Stimulated activated CD4-positive, alpha-beta T cell treated with anti-CD3 and anti-CD28 coated beads, Interleukin-1b, Interleukin-23, amount 100 ng/mL, for 1 hour (primary cell): ENCODE data around the gene PROKR1.
"Not testable (repeated sequence)": the region's sequence is repeated elsewhere in the genome, so short reads cannot be mapped to it uniquely, and the experiment has no call there.

Experiments used
- DNase-seq, 2 donors: peaks; one replicate each; pipeline ENCODE4 v3.0.0-alpha.2; 2020; ENCODE audit warnings: low read depth in 2 of 2

PROKR1 gene

DNA sequence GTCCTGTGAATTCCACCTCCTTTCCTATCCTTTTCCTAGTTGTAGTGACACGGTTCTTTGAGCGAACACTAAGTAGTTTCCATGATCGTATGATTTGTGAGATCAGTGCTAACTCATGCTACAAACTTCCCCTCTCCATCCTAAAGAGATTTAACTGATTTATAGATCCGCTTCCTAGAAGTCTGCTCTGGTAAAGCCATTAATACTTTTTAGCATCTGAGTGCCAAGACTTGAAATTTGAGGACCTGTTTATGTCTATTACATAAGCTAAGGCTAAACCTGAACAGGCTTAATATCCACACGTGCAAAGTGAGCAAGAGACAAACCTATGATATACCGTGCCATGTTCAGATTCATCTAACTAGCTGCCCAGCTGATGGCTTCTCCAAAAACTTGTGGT is 14.9 kb downstream of the PROKR1 start:
- DNase-seq = no peak

DNA sequence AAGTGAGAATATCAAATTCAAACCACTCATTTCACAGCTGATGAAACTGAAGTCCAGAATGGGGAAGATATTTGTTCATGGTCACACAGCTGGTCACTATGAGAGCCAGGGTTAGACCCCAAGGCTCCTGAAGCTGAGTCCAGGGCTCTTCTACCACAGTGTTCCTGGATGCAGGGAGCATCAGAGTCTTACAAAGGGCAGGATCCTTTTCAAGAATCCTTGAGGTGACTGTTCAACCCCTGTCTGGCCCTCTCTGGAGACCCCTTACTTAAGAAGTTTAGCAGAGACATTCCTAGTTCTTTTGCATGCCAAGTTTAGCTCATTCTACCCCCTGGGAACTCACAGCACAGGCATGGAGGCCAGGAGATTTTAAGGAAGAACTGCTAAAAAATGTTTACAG is 15.7 kb downstream of the PROKR1 start:
- DNase-seq = no peak

DNA sequence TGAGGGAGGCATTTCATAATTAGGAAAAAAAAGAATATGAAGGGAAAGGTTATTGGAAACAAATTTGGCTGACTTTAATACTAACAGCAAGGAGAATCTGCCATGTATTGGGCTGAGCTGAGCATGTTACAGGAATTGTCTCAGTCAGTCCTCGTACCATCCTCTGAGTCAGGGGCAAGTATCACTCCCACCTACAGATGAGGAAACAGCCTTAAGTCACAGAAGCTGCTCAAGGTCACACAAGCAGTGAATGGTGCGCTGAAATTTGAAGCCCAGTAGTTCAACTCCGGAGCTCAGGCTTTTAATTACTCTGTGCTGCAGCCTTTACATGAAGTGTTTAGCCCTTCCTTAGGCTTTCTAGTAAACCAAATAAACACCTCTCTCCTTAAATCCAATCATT is 17.3 kb downstream of the PROKR1 start:
- no peak for DNase-seq

DNA sequence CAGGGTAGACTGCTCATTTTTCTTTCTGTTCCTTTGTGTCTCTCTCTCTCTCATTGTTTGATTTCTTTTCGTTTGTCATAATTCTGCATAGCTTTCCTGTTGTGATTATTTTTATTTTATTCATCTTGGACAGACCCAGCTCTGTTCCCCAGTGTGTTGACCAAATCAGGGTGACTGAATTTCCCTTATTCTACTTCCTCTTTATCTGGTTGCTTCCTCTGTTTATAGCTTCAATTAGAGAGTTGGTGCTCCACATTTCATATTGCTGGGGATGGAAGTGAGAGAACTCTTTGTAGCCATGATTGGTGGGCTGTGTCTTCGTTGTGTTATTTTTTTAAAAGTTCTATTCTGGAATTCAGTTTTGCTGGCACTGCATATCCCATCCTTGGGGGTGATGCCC is 19.1 kb downstream of the PROKR1 start:
- no peak for DNase-seq

DNA sequence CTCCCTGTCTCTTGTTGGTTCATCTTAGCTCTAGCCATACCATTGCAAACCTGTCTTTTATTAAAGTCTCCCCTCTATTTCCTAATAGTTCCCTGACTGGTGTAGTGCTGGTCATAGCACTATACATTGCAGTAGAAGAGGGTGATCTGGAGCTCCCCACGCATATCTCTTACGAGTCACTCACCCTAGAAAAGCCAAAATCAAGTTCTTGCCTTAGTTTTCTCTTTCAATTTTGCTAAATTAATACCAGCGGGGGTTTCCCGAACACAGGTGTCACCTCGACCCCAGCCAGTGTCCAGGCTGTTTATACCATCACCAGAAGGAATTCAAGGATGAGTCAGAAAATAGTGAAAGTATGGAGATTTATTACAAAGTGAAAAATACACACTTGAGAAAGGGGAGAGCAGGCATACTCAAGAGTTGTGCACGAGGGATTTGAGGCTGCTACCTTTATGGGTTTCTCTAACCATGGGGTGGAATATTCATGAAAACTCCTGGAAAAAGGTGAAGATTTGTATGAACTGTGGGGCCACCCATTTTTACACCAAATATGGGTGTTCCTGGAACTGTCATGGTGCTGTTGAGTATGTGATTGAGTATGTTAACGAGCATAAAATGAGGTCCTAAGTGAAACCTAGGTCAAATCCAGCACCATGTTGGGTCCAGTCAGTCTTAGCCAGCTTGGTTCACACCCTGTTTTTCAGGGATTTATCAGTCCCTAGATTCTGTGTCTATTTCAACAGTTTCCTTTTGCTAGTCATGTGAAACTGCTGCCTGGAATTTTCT is 20.2 kb downstream of the PROKR1 start:
- no peak for DNase-seq

DNA sequence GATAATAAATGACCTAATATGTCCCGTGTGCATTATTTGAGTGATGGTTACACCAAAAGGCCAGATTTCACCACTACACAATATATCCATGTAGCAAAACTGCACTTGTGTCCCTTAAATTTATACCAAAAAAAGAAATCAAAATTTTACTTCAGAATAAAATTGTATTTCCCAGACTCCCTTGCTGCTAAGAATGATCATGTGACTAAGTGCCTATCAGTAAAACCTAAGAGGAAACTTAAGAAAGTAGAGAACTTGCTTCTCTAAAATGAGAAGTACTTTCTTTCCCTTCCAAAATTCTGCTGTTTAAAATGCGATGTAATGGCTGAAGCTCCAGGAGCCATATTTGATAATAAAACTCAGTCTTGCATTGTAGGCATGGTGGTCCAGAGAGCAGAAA is 24.0 kb downstream of the PROKR1 start:
- no peak for DNase-seq

DNA sequence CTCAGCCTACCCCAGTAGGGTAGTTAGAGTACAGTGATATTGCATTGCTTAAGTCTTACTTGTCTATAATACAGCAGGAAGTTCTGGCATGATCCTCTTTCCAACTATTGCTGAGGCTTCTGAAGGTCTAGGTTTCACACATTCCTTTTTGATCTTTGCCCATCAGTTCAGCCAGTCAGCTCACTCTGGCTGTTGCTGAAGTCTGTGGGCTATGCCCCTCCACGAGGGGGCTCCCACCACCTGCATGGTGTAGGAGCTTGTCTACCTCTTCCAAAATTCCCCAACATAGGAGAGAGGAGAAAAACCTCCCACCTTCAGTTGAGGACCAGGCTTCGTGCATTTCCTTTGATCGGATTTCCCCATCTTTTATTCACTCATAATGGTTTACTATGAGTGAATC is 26.3 kb downstream of the PROKR1 start:
- DNase-seq = no peak

DNA sequence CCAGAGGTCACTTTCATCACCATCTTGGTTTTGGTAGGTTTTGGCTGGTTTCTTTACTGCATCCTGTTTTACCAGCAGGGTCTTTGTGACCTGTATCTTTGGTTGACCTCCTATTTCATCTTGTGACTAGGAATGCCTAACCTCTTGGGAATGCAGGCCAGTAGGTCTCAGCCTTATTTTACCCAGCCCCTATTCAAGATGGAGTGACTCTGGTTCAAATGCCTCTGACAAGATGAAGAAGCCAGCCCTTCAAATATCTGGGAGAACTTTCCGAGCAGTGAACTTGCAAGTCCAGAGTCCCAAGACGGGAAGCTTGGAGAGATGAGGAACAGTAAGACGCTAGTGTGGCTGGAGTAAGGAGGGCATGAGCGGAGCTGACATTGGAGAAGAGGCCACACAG is 28.6 kb downstream of the PROKR1 start:
- DNase-seq = no peak

DNA sequence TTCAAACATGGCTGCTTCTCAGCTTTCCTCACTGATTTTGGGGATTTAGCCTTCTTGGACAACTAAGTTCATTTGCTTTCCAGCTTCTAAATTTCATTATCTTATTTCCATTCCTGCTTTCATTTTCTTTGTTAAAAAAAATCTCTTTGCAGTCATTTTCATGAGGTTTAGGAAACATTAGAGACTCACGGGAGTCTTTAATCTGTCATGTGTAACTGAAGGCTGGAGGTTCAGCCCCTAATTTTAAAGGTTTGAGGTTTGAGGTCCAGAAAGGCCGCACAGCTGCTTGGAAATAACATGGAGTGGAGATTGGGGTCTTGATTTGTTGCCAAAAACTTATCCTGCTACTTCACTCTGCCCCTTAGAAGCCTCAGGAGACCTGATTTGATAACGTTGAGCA is 30.3 kb downstream of the PROKR1 start:
- DNase-seq = no peak

DNA sequence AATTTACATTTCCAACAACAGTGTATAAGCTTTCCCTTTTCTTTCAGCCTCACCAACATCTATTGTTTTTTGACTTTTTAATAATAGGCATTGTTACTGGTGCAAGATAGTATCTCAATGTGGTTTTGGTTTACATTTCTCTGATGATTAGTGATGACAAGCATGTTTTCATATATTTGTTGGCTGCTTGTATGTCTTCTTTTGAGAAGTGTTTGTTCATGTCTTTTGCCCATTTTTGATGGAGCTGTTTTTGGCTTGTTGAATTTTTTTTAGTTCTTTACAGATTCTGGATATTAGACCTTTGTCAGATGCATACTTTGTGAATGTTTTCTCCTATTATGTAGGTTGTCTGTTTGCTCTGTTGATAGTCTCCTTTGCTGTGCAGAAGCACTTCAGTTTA is 32.1 kb downstream of the PROKR1 start:
- DNase-seq = no peak

DNA sequence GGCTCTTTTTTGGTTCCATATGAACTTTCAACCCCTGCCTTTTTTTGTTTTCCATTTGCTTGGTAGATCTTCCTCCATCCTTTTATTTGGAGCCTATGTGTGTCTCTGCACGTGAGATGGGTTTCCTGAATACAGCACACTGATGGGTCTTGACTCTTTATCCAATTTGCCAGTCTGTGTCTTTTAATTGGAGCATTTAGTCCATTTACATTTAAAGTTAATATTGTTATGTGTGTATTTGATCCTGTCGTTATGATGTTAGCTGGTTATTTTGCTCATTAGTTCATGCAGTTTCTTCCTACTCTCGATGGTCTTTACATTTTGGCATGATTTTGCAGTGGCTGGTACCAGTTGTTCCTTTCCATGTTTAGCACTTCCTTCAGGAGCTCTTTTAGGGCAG is 34.5 kb downstream of the PROKR1 start:
- not testable (repeated sequence) for DNase-seq

DNA sequence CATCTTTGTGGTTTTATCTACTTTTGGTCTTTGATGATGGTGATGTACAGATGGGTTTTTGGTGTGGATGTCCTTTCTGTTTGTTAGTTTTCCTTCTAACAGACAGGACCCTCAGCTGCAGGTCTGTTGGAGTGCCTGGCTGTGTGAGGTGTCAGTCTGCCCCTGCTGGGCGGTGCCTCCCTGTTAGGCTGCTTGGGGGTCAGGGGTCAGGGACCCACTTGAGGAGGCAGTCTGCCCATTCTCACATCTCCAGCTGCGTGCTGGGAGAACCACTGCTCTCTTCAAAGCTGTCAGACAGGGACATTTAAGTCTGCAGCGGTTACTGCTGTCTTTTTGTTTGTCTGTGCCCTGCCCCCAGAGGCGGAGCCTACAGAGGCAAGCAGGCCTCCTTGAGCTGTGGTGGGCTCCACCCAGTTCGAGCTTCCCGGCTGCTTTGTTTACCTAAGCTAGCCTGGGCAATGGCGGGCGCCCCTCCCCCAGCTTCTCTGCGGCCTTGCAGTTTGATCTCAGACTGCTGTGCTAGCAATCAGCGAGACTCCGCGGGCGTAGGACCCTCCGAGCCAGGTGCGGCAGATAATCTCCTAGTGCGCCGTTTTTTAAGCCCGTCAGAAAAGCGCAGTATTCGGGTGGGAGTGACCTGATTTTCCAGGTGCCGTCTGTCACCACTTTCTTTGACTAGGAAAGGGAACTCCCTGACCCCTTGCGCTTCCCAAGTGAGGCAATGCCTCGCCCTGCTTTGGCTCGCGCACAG is 36.0 kb downstream of the PROKR1 start:
- not testable (repeated sequence) for DNase-seq

DNA sequence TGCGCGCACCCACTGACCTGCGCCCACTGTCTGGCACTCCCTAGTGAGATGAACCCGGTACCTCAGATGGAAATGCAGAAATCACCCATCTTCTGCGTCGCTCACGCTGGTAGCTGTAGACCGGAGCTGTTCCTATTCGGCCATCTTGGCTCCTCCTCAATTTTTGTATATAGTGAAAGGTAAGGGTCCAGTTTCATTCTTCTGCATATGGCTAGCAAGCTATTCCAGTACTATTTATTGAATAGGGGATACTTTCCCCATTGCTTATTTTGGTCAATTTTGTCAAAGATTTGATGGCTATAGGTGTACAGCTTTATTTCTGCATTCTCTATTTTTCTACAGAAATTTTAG is 36.5 kb downstream of the PROKR1 start:
- DNase-seq = not testable (repeated sequence)

DNA sequence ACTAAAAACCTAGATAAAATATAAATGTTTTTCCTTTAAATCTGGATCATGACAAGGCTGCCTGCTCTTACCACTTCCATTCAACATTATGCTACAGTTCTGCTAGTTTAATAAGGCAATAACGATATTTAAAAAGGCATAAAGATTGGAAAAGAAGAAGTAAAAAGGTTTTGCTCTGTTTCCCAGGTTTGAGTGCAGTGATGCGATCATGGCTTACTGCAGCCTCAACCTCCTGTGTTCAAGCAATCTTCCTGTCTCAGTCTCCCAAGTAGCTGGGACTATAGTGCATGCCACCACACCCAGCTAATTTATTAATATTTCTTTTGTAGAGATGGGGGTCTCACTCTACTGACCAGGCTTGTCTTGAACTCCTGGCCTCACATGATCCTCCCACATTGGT is 40.8 kb downstream of the PROKR1 start:
- no peak for DNase-seq

DNA sequence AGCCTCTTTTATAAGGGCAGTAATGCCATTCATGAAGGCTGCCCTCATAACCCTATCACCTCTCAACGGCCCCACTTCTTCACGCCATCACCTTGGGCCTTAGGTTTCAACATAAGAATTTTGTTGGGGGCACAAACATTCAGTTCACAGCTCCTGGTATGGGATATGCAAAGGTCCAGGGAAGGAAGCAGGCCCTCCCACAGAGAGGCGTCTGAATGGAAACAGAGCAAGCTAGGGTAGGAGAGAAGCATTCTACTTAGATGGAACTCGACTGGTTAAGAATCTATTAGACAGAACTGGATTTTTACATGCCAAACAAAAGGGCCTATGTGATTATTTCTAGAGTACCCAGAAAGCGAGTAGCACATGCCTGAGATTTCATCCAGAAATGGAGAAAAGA is 42.8 kb downstream of the PROKR1 start:
- DNase-seq = no peak

DNA sequence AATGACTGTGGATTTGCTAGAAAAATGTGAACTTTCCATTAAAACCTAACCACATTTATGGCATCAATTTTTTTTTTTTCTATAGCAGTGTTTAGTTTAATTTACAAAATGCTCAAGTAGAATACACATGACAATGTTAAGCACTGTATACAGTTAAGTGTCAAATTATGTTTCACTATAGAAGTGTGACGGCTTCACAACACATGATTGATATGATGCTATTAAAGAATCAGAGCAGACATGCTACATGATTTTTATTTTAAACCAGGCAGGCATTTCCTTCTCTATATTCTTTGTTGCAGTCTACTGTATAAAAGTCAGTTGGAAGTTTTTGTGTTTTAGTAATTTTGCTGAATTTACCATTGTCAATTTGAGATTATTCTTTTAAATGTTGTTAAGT is 43.6 kb downstream of the PROKR1 start:
- DNase-seq = no peak

DNA sequence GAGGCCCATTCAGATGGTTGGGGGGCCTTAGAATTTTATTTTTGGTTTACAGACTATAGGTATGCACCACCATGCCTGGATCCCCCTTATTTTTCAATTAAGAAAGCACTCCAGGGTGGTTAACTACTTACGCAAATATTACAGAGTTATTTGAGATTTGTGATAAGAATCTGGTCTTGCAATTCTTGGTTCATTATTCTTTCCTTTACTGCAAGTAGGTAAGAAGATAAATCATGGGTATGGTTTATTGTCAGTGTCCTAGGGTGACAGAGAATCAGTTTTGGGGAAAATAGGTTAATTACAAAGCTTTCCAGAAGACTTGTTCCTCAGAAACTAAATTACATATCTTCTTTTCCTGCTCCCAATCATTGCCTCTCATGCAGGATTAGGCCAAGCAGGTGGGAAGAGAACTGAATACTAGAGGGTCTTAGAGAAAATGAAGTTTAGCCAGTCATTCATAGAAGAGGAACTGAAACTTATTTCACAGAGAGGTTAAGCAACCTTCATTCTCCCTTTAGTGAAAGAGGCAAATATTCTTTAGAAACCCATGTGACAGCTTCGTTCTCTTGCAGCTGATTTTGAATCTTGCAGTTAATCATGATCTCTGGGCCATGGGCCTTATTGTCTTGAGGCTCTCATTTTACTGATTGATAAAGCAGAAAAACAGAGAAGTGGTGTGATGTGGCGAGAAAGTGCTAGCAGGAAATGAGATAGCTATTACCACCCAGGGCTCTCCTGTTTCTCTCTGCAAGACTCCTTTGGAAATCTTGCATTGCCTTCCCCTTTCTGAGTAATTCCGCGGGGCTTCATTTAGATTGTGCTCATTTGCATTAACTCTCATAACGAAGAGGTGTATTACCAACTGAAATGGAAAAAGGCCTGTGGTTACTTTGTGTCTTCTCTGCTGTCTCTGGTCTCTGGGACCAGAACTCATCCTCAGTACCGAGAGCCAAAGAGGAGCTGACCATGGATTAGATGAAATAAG is 46.5 kb downstream of the PROKR1 start:
- DNase-seq = no peak

DNA sequence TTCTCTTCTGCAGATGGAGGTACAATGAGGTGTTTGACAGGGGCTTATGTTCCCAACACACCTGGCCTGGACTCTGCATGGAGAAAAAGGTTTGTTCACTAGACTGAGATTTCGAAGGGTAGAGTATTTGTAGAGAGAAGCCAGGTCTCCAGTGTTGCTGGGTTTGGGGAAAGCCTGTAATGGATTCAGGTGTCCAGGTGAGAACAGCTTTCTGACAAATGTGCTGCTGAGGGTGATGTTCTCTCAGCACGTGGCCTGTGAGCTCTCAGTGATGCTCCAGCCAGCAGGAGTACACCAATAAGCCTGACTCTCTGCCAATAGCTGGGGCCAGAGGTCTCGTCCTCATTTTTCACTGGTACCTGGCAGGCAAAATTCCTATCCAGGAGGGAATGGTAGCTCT is 47.5 kb downstream of the PROKR1 start:
- no peak for DNase-seq

DNA sequence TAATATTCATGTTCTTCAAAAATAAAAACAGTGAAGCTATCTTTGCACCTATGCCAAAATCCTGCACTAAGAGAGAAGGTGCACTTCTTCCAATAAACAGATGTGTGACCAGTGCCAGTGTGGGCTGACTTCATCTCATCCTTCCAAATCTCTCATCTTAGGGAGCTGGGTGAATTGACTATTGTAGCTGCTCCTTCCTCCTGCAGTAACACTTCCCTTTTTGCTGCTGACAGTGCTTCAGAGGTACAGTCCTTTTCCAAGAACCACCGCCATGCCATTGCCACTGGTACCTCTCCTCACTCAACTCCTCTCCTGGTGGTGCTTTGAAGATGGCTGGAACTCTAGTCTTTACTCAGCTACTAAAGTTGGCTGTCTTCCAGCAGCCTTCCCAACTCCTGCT is 49.1 kb downstream of the PROKR1 start:
- DNase-seq = no peak

DNA sequence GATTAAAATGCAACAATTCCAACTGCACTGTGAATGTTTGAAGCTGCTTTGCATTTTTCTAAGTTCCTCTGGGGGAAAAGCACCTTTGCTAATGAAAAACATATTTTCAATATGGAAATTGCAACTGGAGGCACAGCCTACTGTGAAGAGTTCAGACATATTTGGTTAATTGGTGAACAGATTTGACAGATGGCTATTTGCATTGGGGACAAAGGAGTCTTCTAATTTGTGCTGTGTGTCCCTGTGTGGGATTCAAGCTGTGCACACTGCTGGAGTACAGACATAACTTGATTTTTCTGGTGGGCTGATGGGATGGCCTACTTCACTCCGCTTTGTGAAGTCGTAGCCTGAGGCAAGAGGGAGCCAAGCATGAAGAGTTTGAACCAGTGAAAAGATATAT is 50.6 kb downstream of the PROKR1 start:
- DNase-seq = no peak

DNA sequence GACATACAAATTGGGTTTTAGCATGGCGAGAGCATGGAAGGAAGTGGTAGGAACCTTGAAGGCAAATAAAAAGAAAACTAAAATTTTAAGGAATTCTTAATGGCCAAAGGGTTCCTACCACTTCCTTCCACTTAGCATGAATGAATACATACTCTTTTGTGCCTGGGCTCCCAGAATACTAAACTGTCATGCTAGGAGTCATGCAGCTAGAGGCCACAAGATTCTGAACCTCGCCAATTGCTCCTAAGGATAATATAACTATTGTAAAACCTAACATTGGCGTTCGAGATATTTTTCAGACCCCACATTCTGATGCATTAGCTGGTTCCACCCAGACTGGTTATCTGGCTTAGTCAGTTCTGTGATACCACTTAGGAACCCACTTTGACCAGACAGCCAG is 52.6 kb downstream of the PROKR1 start:
- no peak for DNase-seq

DNA sequence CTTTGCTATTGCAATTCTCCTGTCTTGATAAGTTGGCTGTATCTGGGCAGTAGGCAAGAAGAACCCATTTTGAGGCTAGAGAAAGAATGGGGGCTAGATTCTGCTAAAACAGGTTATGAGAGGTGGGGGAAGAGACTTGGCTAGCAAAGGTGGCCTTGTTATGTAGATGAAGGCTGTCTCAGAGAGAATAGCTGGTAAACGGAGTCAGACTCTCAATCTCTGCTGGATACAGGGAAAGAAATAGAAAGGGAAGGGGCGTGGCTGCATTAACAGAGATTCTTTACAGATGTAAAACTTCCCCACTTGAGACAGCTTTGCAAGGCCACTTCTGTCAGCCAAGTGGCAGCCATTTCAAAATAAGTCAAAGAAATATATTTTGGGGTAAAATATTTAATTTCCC is 53.2 kb downstream of the PROKR1 start:
- no peak for DNase-seq
